GM23248 (cell line): Measurements from ENCODE around the gene ADM. TPM values are rescaled to one million over a fixed set of nuclear protein-coding genes. Genes with fewer than 3 reads are reported as not detected.

Experiments
- DNase-seq: peaks from one replicate; pipeline ENCODE4 v3.0.0-alpha.2; 2015
- H2AFZ ChIP-seq: fragments of 200-600 bp; sonication (generic); 2 replicates; pipeline ENCODE4 v1.6.1; 2016; ENCODE audit warnings: antibody characterized with exemption
- H3F3A ChIP-seq: fragments of 200-600 bp; sonication (generic); 2 replicates; pipeline ENCODE4 v1.6.1; 2016; ENCODE audit warnings: mild to moderate bottlenecking, antibody characterized with exemption, mixed run types; ENCODE audit not compliant: insufficient read depth
- H3K27ac ChIP-seq: fragments of 200-600 bp; sonication (generic); 2 replicates; pipeline ENCODE4 v1.5.1; 2016; ENCODE audit warnings: mild to moderate bottlenecking
- H3K27me3 ChIP-seq: fragments of 200-600 bp; sonication (generic); replicated peaks from 2 replicates; pipeline ENCODE4 v1.6.1; 2016; ENCODE audit warnings: mild to moderate bottlenecking; ENCODE audit not compliant: insufficient read depth
- H3K36me3 ChIP-seq: fragments of 200-600 bp; sonication (generic); 2 replicates; pipeline ENCODE4 v1.6.1; 2016; ENCODE audit warnings: low read depth, mild to moderate bottlenecking
- H3K4me1 ChIP-seq: fragments of 200-600 bp; sonication (generic); 2 replicates; pipeline ENCODE4 v1.6.1; 2016; ENCODE audit warnings: mild to moderate bottlenecking; ENCODE audit not compliant: insufficient read depth
- H3K4me2 ChIP-seq: fragments of 200-600 bp; sonication (generic); one replicate; pipeline ENCODE4 v1.6.1; 2016; ENCODE audit warnings: mild to moderate bottlenecking; ENCODE audit not compliant: unreplicated experiment
- H3K4me3 ChIP-seq: fragments of 200-600 bp; sonication (generic); 2 replicates; pipeline ENCODE4 v1.5.1; 2016; ENCODE audit warnings: mild to moderate bottlenecking
- H3K79me2 ChIP-seq: fragments of 200-600 bp; sonication (generic); 2 replicates; pipeline ENCODE4 v1.6.1; 2016; ENCODE audit warnings: mild to moderate bottlenecking; ENCODE audit not compliant: insufficient read depth
- H3K9ac ChIP-seq: fragments of 200-600 bp; sonication (generic); 2 replicates; pipeline ENCODE4 v1.6.1; 2016; ENCODE audit warnings: mild to moderate bottlenecking
- H3K9me2 ChIP-seq: fragments of 200-600 bp; sonication (generic); 2 replicates; pipeline ENCODE4 v1.6.1; 2016; ENCODE audit warnings: mixed run types, mild to moderate bottlenecking, moderate library complexity; ENCODE audit not compliant: insufficient read depth
- H3K9me3 ChIP-seq: fragments of 200-600 bp; sonication (generic); one replicate; pipeline ENCODE4 v1.6.1; 2017; ENCODE audit warnings: low read depth
- H4K20me1 ChIP-seq: fragments of 200-600 bp; sonication (generic); 2 replicates; pipeline ENCODE4 v1.6.0; 2016; ENCODE audit not compliant: insufficient read depth
- EZH2 ChIP-seq: fragments of 200-600 bp; sonication (generic); IDR thresholded peaks from 2 replicates; pipeline ENCODE4 v1.6.1; 2018; ENCODE audit warnings: antibody characterized with exemption, mild to moderate bottlenecking; ENCODE audit not compliant: insufficient read depth, poor library complexity, severe bottlenecking
- EZH2phosphoT487 ChIP-seq: fragments of 200-600 bp; sonication (generic); IDR thresholded peaks from 2 replicates; pipeline ENCODE4 v1.6.1; 2018; ENCODE audit warnings: antibody characterized with exemption, moderate library complexity, mild to moderate bottlenecking, low read depth; ENCODE audit not compliant: insufficient read depth
- WGBS, 2 experiments: methylation state at CpG; one replicate each; pipeline ENCODE4 v1.1.6; 2015 to 2017; ENCODE audit warnings: low lambda C conversion rate in 2 of 2, low coverage in 1 of 2; ENCODE audit errors: missing lambda C conversion rate in 2 of 2; 5-methylcytosine and 5-hydroxymethylcytosine counted together
- in situ Hi-C: fragments of 300-500 bp; cut with MboI; formaldehyde crosslinking; loops from 2 replicates; pipeline ENCODE4 v1.15.0; 2020
- polyA plus RNA-seq: library from polyadenylated mRNA; unstranded; fragments of >200 nt; fragmentation: Nextera tagmentation; extraction: Ambion mirVana; gene quantifications from 2 replicates; pipeline ENCODE4 v1.2.1, GENCODE V29; 2016
- total RNA-seq: library from RNA; depleted of rRNA; stranded (reverse); fragments of >200 nt; shearing (Covaris generic); gene quantifications from 2 replicates; pipeline ENCODE4 v1.2.3, GENCODE V29; 2014

The ADM gene
- total and polyA plus RNA-seq, 2 experiments from 2014 or later = 451 to 551 TPM

GRCh38 chr11:10303558-10304363, 1.1 kb upstream of the ADM start:
- peaks cover 47% of the 10 kb centered on the region for H3F3A ChIP-seq
- H3K4me2 ChIP-seq = peak overlapping the region; percentile 95
- H3K27ac ChIP-seq = peak overlapping the region; percentile 91
- H3K9ac ChIP-seq = peak overlapping the region; percentile 93
- in situ Hi-C loops = loop anchor here (25.0 kb wide), 1 partner anchor 316 kb away; no protein-coding TSS in a partner anchor
- peak overlapping the region; percentile 56 for H2AFZ ChIP-seq
- H3K4me1 ChIP-seq = peaks cover 23% of the 10 kb centered on the region
- H3K4me3 ChIP-seq = peak overlapping the region; percentile 96
- H3K27me3 ChIP-seq = no peaks in the 10 kb centered on the region
- peak; percentile 85 for DNase-seq
- H3K36me3 ChIP-seq = peaks cover 33% of the 10 kb centered on the region
- no peaks in the 10 kb centered on the region for H3K9me3 ChIP-seq
- H3K9me2 ChIP-seq = no peaks in the 10 kb centered on the region
- TF ChIP-seq EZH2 (no peak), EZH2phosphoT487 (0 out of 2 replicates have a peak, but pooled peaks have one; percentile 5)
- WGBS, 2 experiments = 1 to 2% methylated on average over 29 of the region's 29 CpGs
- H4K20me1 ChIP-seq = peaks cover 10% of the 10 kb centered on the region; the same call in 1 of the 2 replicates
- H3K79me2 ChIP-seq = peaks cover 79% of the 10 kb centered on the region

DNA sequence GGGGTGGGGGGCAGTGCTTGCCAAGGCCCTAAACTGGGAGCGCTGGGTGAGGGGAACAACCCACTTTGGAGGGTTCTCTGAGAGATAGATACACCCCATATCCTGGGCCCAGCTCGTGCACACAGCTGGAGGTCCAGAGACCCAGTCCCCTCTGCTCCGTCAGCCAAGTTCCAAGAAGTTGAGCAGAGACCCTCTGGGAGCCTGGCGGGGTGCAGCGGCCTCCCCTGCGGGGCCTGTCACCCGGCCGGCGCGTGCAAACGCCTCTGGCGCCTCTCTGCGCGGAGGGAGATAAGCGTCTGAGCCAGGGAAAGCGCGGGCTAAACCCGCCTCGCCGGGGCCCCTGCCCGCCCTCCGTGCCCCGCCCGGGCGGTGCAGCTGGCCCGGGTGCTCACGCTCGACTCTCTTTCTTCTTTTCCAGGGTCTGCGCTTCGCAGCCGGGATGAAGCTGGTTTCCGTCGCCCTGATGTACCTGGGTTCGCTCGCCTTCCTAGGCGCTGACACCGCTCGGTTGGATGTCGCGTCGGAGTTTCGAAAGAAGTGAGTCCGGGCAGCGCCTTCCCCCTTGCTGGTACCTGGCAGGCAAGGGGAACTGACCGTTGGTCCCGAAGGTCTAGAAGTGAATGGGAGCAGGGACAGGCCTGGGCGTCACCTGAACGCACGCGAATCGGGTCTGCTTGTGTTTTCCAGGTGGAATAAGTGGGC, 540 bp downstream of the ADM start:
- Histone ChIP-seq H3K4me3 (peak overlapping the region; percentile 96), H3K27me3 (no peaks in the 10 kb centered on the region), H3K4me2 (peak overlapping the region; percentile 95), H4K20me1 (peaks cover 10% of the 10 kb centered on the region; the same call in 1 of the 2 replicates), H3K9me3 (no peaks in the 10 kb centered on the region), H2AFZ (no peak overlapping the region), H3K36me3 (peaks cover 22% of the 10 kb centered on the region), H3K27ac (peak overlapping the region; percentile 91), H3F3A (peaks cover 62% of the 10 kb centered on the region), H3K9ac (peak overlapping the region; percentile 93), H3K79me2 (peaks cover 65% of the 10 kb centered on the region), H3K4me1 (peaks cover 30% of the 10 kb centered on the region), H3K9me2 (no peaks in the 10 kb centered on the region)
- DNase-seq = peak; percentile 84
- no peak for TF ChIP-seq EZH2
- in situ Hi-C loops = loop anchor here (25.0 kb wide), 1 partner anchor 318 kb away; no protein-coding TSS in a partner anchor
- 1% methylated on average over 31 to 47 of the region's 51 CpGs for WGBS, 2 experiments

DNA sequence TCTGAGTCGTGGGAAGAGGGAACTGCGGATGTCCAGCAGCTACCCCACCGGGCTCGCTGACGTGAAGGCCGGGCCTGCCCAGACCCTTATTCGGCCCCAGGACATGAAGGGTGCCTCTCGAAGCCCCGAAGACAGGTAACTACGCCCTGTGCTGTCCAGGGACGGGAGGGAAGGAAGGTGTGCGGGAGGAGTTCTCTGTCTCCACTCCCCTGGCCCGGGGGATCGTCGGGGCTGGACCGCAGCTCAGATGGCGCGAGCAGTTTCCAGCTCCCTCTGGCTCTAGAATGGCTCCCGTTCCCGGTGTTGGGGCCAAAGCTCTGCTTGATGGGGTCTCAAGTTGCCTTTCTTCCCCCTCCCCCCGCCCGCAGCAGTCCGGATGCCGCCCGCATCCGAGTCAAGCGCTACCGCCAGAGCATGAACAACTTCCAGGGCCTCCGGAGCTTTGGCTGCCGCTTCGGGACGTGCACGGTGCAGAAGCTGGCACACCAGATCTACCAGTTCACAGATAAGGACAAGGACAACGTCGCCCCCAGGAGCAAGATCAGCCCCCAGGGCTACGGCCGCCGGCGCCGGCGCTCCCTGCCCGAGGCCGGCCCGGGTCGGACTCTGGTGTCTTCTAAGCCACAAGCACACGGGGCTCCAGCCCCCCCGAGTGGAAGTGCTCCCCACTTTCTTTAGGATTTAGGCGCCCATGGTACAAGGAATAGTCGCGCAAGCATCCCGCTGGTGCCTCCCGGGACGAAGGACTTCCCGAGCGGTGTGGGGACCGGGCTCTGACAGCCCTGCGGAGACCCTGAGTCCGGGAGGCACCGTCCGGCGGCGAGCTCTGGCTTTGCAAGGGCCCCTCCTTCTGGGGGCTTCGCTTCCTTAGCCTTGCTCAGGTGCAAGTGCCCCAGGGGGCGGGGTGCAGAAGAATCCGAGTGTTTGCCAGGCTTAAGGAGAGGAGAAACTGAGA, 1.4 kb downstream of the ADM start:
- peaks cover 56% of the 10 kb centered on the region for H3K79me2 ChIP-seq
- H3K9me3 ChIP-seq = no peaks in the 10 kb centered on the region
- H3K4me3 ChIP-seq = peak overlapping the region; percentile 96
- peak; percentile 49 for DNase-seq
- H3K4me1 ChIP-seq = peaks cover 22% of the 10 kb centered on the region
- 0 to 2% methylated on average over 57 to 58 of the region's 65 CpGs for whole genome bisulfite sequencing, 2 experiments
- no peak for TF ChIP-seq EZH2
- TF ChIP-seq EZH2phosphoT487 = no peak
- peak overlapping the region; percentile 95 for H3K4me2 ChIP-seq
- no peaks in the 10 kb centered on the region for H3K27me3 ChIP-seq
- peak overlapping the region; percentile 91 for H3K27ac ChIP-seq
- peaks cover 54% of the 10 kb centered on the region for H3F3A ChIP-seq
- H2AFZ ChIP-seq = no peak overlapping the region
- H4K20me1 ChIP-seq = peaks cover 10% of the 10 kb centered on the region; the same call in 1 of the 2 replicates
- peak overlapping the region; percentile 93 for H3K9ac ChIP-seq
- in situ Hi-C loops = loop anchor here (25.0 kb wide), 1 partner anchor 319 kb away; no protein-coding TSS in a partner anchor
- H3K9me2 ChIP-seq = no peaks in the 10 kb centered on the region
- H3K36me3 ChIP-seq = peaks cover 22% of the 10 kb centered on the region
